Peyer's patch (tissue), 4 donors: ENCODE data around the gene CPT1C. TPM values are rescaled to one million over a fixed set of nuclear protein-coding genes. Genes with fewer than 3 reads are reported as not detected.

Source experiments
- DNase-seq, 3 donors: peaks; one replicate each; pipeline ENCODE4 v3.0.0-alpha.2; 2017 to 2019
- H3K27ac ChIP-seq, 4 donors: fragments of 200-600 bp; sonication (generic); one replicate each; pipeline ENCODE4 v1.5.1; 2016 to 2019
- H3K27me3 ChIP-seq, 2 donors: fragments of 200-600 bp; sonication (generic); one replicate each; pipeline ENCODE4 v1.5.1; 2019
- H3K36me3 ChIP-seq, 3 donors: fragments of 200-600 bp; sonication (generic); one replicate each; pipeline ENCODE4 v1.5.1; 2016 to 2019
- H3K4me1 ChIP-seq, 4 donors: fragments of 200-600 bp; sonication (generic); one replicate each; pipeline ENCODE4 v1.5.1; 2016 to 2019
- H3K4me3 ChIP-seq, 4 donors: fragments of 200-600 bp; sonication (generic); 1 replicate in 3 of 4; 2 replicates in 1 of 4; pipeline ENCODE4 v1.5.1; 2016 to 2019; ENCODE audit warnings: mild to moderate bottlenecking in 1 of 4
- H3K9me3 ChIP-seq, 4 donors: fragments of 200-600 bp; sonication (generic); one replicate each; pipeline ENCODE4 v1.5.1; 2016 to 2019; ENCODE audit warnings: mild to moderate bottlenecking in 1 of 4
- POLR2A ChIP-seq, 2 donors: fragments of 450-650 bp; IDR thresholded peaks; one replicate each; pipeline ENCODE4 v1.5.1; 2017; ENCODE audit warnings: antibody characterized with exemption in 2 of 2, mild to moderate bottlenecking in 2 of 2, moderate library complexity in 2 of 2
- small RNA-seq, 2 donors: library from RNA; depleted of rRNA; stranded (forward); fragments of <200 nt; gene quantifications; one replicate each; pipeline ENCODE3, GENCODE V24; 2016
- total RNA-seq, 4 donors: library from RNA; depleted of rRNA; stranded (reverse); fragments of >200 nt; gene quantifications; one replicate each; pipeline ENCODE4 v1.1.0, GENCODE V29; 2016
- TF ChIP-seq, protein P1 (sequence below), 6 experiments: fragments of 450-650 bp in 4 of 6; fragments of 200-600 bp in 2 of 6; sonication (generic) in 1 of 6; IDR thresholded peaks; one replicate each; pipeline ENCODE4 v1.5.1; 2017 to 2019; ENCODE audit warnings: antibody characterized with exemption in 6 of 6, mild to moderate bottlenecking in 3 of 6, moderate library complexity in 1 of 6

CPT1C gene
- total RNA-seq, 4 donors from 2014 or later: 3.0 to 12.4 (median 5.6) TPM; not detected in 1

DNA sequence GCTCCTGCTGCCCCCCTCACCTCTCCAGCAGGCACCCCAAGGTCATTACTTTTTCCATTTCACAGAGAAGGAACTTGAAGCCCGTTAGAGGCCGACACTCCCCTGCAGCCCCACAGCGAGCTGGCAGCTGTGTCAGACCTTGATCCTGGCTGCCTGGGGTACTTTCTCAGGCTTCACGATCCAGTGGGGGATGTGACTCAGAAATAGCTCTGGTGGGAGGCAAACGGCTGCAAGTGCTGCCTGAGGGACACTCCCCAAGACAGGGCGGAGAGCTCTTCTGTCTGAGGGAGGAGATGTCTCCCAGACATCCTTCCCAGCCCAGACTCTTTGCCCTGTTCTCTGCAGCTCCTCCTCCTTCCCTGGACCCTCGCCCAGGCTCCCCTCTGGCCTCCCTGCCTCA is 67.4 kb downstream of the CPT1C start:
- no peaks in the 10 kb centered on the region for H3K27me3 ChIP-seq
- no peaks in the 10 kb centered on the region for H3K36me3 ChIP-seq
- H3K4me3 ChIP-seq: no peak overlapping the region
- no peak for DNase-seq
- TF ChIP-seq, protein P1, sequence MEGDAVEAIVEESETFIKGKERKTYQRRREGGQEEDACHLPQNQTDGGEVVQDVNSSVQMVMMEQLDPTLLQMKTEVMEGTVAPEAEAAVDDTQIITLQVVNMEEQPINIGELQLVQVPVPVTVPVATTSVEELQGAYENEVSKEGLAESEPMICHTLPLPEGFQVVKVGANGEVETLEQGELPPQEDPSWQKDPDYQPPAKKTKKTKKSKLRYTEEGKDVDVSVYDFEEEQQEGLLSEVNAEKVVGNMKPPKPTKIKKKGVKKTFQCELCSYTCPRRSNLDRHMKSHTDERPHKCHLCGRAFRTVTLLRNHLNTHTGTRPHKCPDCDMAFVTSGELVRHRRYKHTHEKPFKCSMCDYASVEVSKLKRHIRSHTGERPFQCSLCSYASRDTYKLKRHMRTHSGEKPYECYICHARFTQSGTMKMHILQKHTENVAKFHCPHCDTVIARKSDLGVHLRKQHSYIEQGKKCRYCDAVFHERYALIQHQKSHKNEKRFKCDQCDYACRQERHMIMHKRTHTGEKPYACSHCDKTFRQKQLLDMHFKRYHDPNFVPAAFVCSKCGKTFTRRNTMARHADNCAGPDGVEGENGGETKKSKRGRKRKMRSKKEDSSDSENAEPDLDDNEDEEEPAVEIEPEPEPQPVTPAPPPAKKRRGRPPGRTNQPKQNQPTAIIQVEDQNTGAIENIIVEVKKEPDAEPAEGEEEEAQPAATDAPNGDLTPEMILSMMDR (IDR thresholded peaks at IDR 0.05): no peak
- no peak for TF ChIP-seq POLR2A (IDR thresholded peaks at IDR 0.05)
- no peak overlapping the region for H3K27ac ChIP-seq
- no peaks in the 10 kb centered on the region for H3K4me1 ChIP-seq
- H3K9me3 ChIP-seq: no peaks in the 10 kb centered on the region

DNA sequence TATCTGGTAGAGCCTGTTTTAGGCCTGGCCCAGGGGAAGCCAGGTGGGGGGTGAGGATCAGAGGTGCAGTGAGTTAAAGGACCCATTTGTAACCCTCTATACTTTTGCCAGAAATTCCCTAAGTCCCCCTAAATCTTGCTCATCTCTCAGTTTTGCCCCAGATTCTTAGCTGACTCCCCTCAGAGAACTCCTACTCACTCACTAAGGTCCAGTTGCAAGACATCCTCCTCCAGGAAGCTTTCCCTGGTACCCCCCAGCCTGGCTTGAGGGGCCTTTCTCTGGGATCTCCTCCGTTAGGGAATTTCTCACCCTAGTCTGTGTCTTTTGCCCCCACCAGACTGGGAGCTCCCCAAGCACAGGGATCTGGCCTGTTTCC is 70.3 kb downstream of the CPT1C start:
- H3K27ac ChIP-seq: no peak overlapping the region
- TF ChIP-seq POLR2A (IDR thresholded peaks at IDR 0.05): no peak
- TF ChIP-seq, protein P1 (IDR thresholded peaks at IDR 0.05): no peak

DNA sequence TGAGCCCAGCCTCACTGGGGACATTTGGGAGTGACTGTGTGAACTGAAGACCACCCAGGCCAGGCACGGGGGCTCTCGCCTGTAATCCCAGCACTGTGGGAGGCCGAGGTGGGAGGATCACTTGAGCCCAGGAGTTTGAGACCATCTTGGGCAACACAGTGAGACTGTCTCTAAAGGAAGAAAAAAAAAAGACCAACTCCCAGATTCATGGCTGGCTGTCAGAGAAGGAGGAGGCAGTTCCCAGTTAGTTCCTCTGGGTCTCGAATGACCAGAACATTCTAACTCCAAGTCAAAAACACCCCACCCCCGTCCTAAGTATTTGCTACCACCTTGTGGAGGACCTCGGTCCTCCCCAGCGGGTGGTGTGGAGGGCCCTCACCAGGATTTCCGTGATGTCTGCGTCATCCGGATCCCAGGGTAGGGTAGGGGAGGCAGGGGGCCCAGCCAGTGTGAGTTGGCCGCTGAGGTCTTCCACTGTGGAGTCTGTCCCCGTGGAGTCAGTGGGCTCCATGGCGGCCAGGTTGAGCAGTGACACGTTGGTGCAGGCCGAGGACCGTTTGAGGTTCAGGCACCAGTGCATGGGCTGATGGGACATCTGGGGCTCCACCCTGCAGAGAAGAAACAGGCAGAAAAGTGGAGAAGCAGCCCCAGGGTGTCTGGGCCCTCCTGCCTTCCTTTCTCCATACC is 70.9 kb downstream of the CPT1C start:
- Histone ChIP-seq H3K27me3 (no peaks in the 10 kb centered on the region), H3K9me3 (no peaks in the 10 kb centered on the region), H3K36me3 (no peaks in the 10 kb centered on the region), H3K27ac (no peak overlapping the region), H3K4me1 (peaks cover 0 to 6% (median 2%) of the 10 kb centered on the region in 4 donors), H3K4me3 (no peak overlapping the region)
- DNase-seq: no peak
- TF ChIP-seq, protein P1 (IDR thresholded peaks at IDR 0.05): no peak
- no peak for TF ChIP-seq POLR2A (IDR thresholded peaks at IDR 0.05)

More for the DNA sequence above, 70.3 kb downstream of the CPT1C start:
- H3K27me3 ChIP-seq: no peaks in the 10 kb centered on the region
- no peak overlapping the region for H3K4me3 ChIP-seq
- no peaks in the 10 kb centered on the region for H3K9me3 ChIP-seq
- H3K4me1 ChIP-seq: peaks cover 0 to 6% (median 2%) of the 10 kb centered on the region in 4 donors
- H3K36me3 ChIP-seq: no peaks in the 10 kb centered on the region
- DNase-seq: no peak

DNA sequence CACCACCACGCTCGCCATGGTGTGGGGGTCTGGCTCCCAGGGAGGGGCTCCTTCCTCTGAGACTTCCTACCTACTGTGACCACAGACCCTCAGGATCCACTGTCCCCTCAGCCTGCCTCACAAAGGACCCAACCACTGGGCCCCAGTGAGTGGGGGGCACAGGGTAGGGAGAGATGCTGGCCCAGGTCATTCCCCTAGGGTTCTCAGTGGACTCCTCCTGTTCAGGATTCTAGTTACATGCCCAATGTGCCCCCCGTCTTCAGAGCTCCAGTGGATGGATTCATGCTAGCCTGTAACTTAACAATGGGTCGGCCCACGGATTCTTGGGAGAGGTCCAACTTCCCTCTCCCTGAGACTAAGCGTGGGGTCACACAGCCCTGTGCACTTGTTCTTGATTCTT is 72.3 kb downstream of the CPT1C start, which contains the start of gene TSKS:
TSS of gene TSKS (minus strand) at position 77 of the 400 bp plus-strand sequence. CDS start at position 18, 59 bp downstream.
- no peak within 1 kb of the TSS for H3K27ac ChIP-seq
- H3K27me3 ChIP-seq: no peaks in the 10 kb centered on the region
- no peaks in the 10 kb centered on the region for H3K36me3 ChIP-seq
- TF ChIP-seq POLR2A (IDR thresholded peaks at IDR 0.05): no peak
- TF ChIP-seq, protein P1 (IDR thresholded peaks at IDR 0.05): no peak
- DNase-seq: no peak
- peaks cover 4 to 13% (median 5%) of the 10 kb centered on the region in 4 donors for H3K4me1 ChIP-seq
- no peak within 1 kb of the TSS for H3K4me3 ChIP-seq
- H3K9me3 ChIP-seq: no peaks in the 10 kb centered on the region

Small RNAs within 50 kb of the gene (small RNA-seq; reads per million reads assigned to genes)
- gene MIR5088: 0 reads per million in 2 donors

Other genes with a start within 250 kb of the CPT1C start
- gene SLC17A7, start 249.6 kb upstream of the CPT1C start, total RNA-seq: 1 to 10 TPM in 3 of 4 donors, not detected in 1; 1.2 to 2.0 (median 1.7) TPM
- gene PIH1D1, start 239.3 kb upstream of the CPT1C start, total RNA-seq: 100 to 1,000 TPM in 3 of 4 donors, 10 to 100 TPM in 1; 96.2 to 229 (median 115) TPM
- 10 to 100 TPM; 33.8 to 53.6 (median 49.1) TPM for gene ALDH16A1, start 237.9 kb upstream of the CPT1C start, total RNA-seq
- gene FLT3LG, start 216.9 kb upstream of the CPT1C start, total RNA-seq: 10 to 100 TPM in 1 of 4 donors, 1 to 10 TPM in 3; 2.8 to 22.3 (median 5.0) TPM
- 1,000 to 10,000 TPM; 1,523 to 3,539 (median 1,798) TPM for gene RPL13A, start 203.5 kb upstream of the CPT1C start, total RNA-seq
- gene RPS11, start 194.7 kb upstream of the CPT1C start, total RNA-seq: 1,000 to 10,000 TPM; 1,400 to 3,556 (median 1,785) TPM
- gene FCGRT, start 178.5 kb upstream of the CPT1C start, total RNA-seq: 100 to 1,000 TPM; 239 to 985 (median 837) TPM
- 100 to 1,000 TPM in 3 of 4 donors, 10 to 100 TPM in 1; 78.6 to 199 (median 151) TPM for gene RCN3, start 163.1 kb upstream of the CPT1C start, total RNA-seq
- gene NOSIP, start 110.6 kb upstream of the CPT1C start, total RNA-seq: 10 to 100 TPM; 73.4 to 86.7 (median 80.9) TPM
- 10 to 100 TPM in 3 of 4 donors, 1 to 10 TPM in 1; 1.7 to 20.8 (median 13.1) TPM for gene PRRG2, start 109.8 kb upstream of the CPT1C start, total RNA-seq
- gene PRR12, start 99.9 kb upstream of the CPT1C start, total RNA-seq: 10 to 100 TPM; 13.5 to 39.6 (median 28.1) TPM
- gene RRAS, start 51.0 kb upstream of the CPT1C start, total RNA-seq: 10 to 100 TPM; 17.2 to 48.0 (median 32.4) TPM
- gene SCAF1, start 48.9 kb upstream of the CPT1C start, total RNA-seq: 10 to 100 TPM; 25.2 to 49.8 (median 44.0) TPM
- 100 to 1,000 TPM in 3 of 4 donors, 10 to 100 TPM in 1; 98.6 to 131 (median 120) TPM for gene IRF3, start 25.3 kb upstream of the CPT1C start, total RNA-seq
- gene BCL2L12, start 25.2 kb upstream of the CPT1C start, total RNA-seq: 10 to 100 TPM in 3 of 4 donors, 1 to 10 TPM in 1; 5.3 to 28.9 (median 12.2) TPM
- gene PRMT1, start 13.8 kb upstream of the CPT1C start, total RNA-seq: 100 to 1,000 TPM in 1 of 4 donors, 10 to 100 TPM in 3; 46.9 to 185 (median 80.0) TPM
- 1 to 10 TPM in 2 of 4 donors, not detected in 2; 4.4 to 9.1 TPM for gene ADM5, start 1.5 kb upstream of the CPT1C start, total RNA-seq
- not detected for gene TSKS, start 72.2 kb downstream of the CPT1C start, total RNA-seq
- gene AP2A1, start 75.9 kb downstream of the CPT1C start, total RNA-seq: 100 to 1,000 TPM in 1 of 4 donors, 10 to 100 TPM in 3; 57.8 to 102 (median 85.1) TPM
- gene FUZ, start 122.2 kb downstream of the CPT1C start, total RNA-seq: 10 to 100 TPM in 3 of 4 donors, 1 to 10 TPM in 1; 4.1 to 13.8 (median 12.3) TPM
- 10 to 100 TPM; 29.7 to 57.7 (median 41.8) TPM for gene MED25, start 127.2 kb downstream of the CPT1C start, total RNA-seq
- gene PTOV1, start 160.0 kb downstream of the CPT1C start, total RNA-seq: 100 to 1,000 TPM in 2 of 4 donors, 10 to 100 TPM in 2; 80.0 to 153 (median 95.9) TPM
- gene PNKP, start 176.5 kb downstream of the CPT1C start, total RNA-seq: 100 to 1,000 TPM in 3 of 4 donors, 10 to 100 TPM in 1; 58.7 to 235 (median 118) TPM
- gene AKT1S1, start 186.2 kb downstream of the CPT1C start, total RNA-seq: 10 to 100 TPM; 17.2 to 30.5 (median 23.3) TPM
- gene TBC1D17, start 186.6 kb downstream of the CPT1C start, total RNA-seq: 10 to 100 TPM; 22.8 to 83.3 (median 62.1) TPM
- not detected for gene IL4I1, start 205.8 kb downstream of the CPT1C start, total RNA-seq
- gene ATF5, start 238.1 kb downstream of the CPT1C start, total RNA-seq: 10 to 100 TPM in 3 of 4 donors, 1 to 10 TPM in 1; 3.3 to 21.4 (median 18.2) TPM
- gene NUP62, start 238.4 kb downstream of the CPT1C start, total RNA-seq: 10 to 100 TPM; 40.0 to 54.5 (median 46.0) TPM